ENCODE data around the gene DTD1. TPM values are rescaled to one million over a fixed set of nuclear protein-coding genes. Genes with fewer than 3 reads are reported as not detected.

DTD1 gene
- total RNA-seq, 2 donors from 2014 or later: 17.0 to 21.0 TPM

DNA sequence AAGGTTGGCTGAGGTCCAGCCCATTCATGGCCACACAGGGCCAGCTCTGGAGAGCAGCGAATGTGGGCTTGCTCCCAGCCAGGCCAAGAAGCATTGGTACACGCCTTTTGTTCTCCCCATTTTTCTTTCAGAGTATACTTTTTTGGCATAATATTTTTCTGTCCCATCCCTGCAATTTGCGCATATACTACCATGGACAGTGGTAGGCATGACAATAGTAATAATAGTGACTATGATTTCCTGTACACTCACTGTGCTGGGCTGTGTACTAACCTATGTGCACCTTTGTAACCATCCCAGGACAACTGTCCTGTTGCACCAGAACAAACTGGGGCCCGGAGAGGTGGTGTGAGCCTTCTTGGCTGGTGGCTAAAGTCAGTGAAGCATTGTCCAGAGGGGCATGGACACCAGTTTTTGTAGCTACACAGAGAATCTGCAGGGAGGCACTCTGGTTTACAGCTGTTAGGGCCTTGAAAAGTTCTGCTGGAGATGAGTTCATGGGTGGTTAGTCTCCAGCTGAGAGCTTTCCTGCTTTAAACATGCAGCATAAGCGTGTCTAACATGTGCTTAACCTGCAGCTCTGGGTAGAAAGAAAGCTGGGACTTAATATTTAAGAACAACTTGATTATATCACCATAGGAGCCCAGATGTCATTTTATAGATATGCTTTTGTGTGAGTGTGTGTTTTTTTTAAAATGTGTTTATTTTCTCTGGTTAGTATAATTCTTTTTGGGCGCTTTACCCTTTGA, 38.2 kb downstream of the DTD1 start:
- no peak for TF ChIP-seq CTCF (IDR thresholded peaks at IDR 0.05)
- H3K36me3 ChIP-seq: no peaks in the 10 kb centered on the region
- no peaks in the 10 kb centered on the region for H3K27me3 ChIP-seq
- H3K27ac ChIP-seq: no peak overlapping the region
- H3K4me3 ChIP-seq: no peak overlapping the region
- H3K4me1 ChIP-seq: no peaks in the 10 kb centered on the region
- H3K9me3 ChIP-seq: no peaks in the 10 kb centered on the region
- no peak overlapping the region for H3K9ac ChIP-seq (ENCODE audit: low read depth in 2 of 2, low read length in 2 of 2)
- intact Hi-C loops (cut with DNase I): loop anchor here (10.0 kb wide), 1 partner anchor 959 kb away; no protein-coding TSS in a partner anchor
- no peak for DNase-seq

DNA sequence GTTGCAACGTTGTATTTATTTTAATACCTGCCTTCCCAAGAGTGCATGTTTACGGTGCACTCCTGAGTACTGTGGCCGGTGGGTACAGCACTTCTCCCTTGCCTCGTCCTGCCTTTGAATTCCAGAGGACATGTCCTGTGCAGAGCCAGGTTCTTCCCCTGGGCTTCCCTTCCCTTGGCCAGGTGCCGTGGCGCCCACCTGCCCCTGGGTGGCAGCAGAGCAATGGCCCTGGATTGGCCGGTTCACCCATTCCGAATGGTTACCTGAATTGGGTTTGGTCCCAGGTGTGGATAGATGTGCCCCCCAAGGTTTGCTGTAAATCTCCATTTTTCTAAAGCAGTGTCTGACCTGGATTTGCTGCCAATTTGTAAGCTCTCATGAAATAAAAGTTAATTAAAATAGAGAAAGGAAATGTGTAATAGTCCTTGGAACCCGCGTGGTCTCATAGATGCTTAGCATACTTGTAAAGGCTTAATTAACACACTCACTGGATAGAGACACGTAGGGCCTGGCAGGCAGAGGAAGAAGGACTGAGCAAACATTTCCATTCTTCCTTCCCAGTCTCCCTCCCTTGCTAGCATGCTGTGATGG, 40.6 kb downstream of the DTD1 start:
- Histone ChIP-seq H3K9ac (ENCODE audit: low read depth in 2 of 2, low read length in 2 of 2) (no peak overlapping the region), H3K4me1 (no peaks in the 10 kb centered on the region), H3K4me3 (no peak overlapping the region), H3K36me3 (no peaks in the 10 kb centered on the region), H3K27ac (no peak overlapping the region), H3K9me3 (no peaks in the 10 kb centered on the region), H3K27me3 (no peaks in the 10 kb centered on the region)
- TF ChIP-seq CTCF (IDR thresholded peaks at IDR 0.05): peak; percentile 66
- intact Hi-C loops (cut with DNase I): loop anchor here (10.0 kb wide), 1 partner anchor 956 kb away; no protein-coding TSS in a partner anchor
- peak; percentile 38 for DNase-seq

- Histone ChIP-seq H3K27ac (no peak overlapping the region), H3K4me3 (no peak overlapping the region), H3K9ac (ENCODE audit: low read depth in 2 of 2, low read length in 2 of 2) (no peak overlapping the region), H3K36me3 (no peaks in the 10 kb centered on the region), H3K4me1 (no peaks in the 10 kb centered on the region), H3K27me3 (no peaks in the 10 kb centered on the region), H3K9me3 (no peaks in the 10 kb centered on the region)
- TF ChIP-seq CTCF (IDR thresholded peaks at IDR 0.05): peak; percentile 85
- peak; percentile 64 for DNase-seq
- intact Hi-C loops (cut with DNase I): loop anchor here (10.0 kb wide), 3 partner anchors 163 to 1033 kb away; no protein-coding TSS in a partner anchor
Measured at GRCh38 chr20:18632196-18632789, 44.4 kb downstream of the DTD1 start.

GRCh38 chr20:18633411-18633810, 45.6 kb downstream of the DTD1 start:
- H3K4me3 ChIP-seq: no peak overlapping the region
- H3K36me3 ChIP-seq: no peaks in the 10 kb centered on the region
- DNase-seq: no peak
- intact Hi-C loops (cut with DNase I): loop anchor here (10.0 kb wide), 3 partner anchors 161 to 1031 kb away; no protein-coding TSS in a partner anchor
- no peaks in the 10 kb centered on the region for H3K9me3 ChIP-seq
- no peaks in the 10 kb centered on the region for H3K4me1 ChIP-seq
- no peak overlapping the region for H3K27ac ChIP-seq
- TF ChIP-seq CTCF (IDR thresholded peaks at IDR 0.05): no peak
- no peaks in the 10 kb centered on the region for H3K27me3 ChIP-seq
- H3K9ac ChIP-seq (ENCODE audit: low read depth in 2 of 2, low read length in 2 of 2): no peak overlapping the region

GRCh38 chr20:18634501-18634900, 46.6 kb downstream of the DTD1 start:
- H3K27me3 ChIP-seq: no peaks in the 10 kb centered on the region
- DNase-seq: no peak
- no peaks in the 10 kb centered on the region for H3K9me3 ChIP-seq
- no peak overlapping the region for H3K27ac ChIP-seq
- H3K4me1 ChIP-seq: no peaks in the 10 kb centered on the region
- intact Hi-C loops (cut with DNase I): loop anchor here (10.0 kb wide), 3 partner anchors 160 to 1030 kb away; no protein-coding TSS in a partner anchor
- no peak for TF ChIP-seq CTCF (IDR thresholded peaks at IDR 0.05)
- H3K4me3 ChIP-seq: no peak overlapping the region
- no peaks in the 10 kb centered on the region for H3K36me3 ChIP-seq
- no peak overlapping the region for H3K9ac ChIP-seq (ENCODE audit: low read depth in 2 of 2, low read length in 2 of 2)
